NOMO-1 treated with DMSO at 0.1 percent for 48 hours (cell line): ENCODE data around the gene TRPC3.
"Not testable (repeated sequence)": the region's sequence is repeated elsewhere in the genome, so short reads cannot be mapped to it uniquely, and the experiment has no call there.

Experiments
- DNase-seq: peaks from one replicate; lab custom pipeline; 2025; ENCODE audit not compliant: unreplicated experiment; lab: John Stamatoyannopoulos, UW

TRPC3 gene

GRCh38 chr4:121950212-121950679 is 1.6 kb downstream of the TRPC3 start:
- DNase-seq: peak; percentile 48

- DNase-seq: no peak
These were observed 5.2 kb downstream of the TRPC3 start for GRCh38 chr4:121946644-121947043.

- no peak for DNase-seq
These were observed 7.9 kb downstream of the TRPC3 start for GRCh38 chr4:121943941-121944340.

- no peak for DNase-seq
These were observed 12.2 kb downstream of the TRPC3 start for GRCh38 chr4:121939690-121940089.

- DNase-seq: no peak
These were observed 13.4 kb downstream of the TRPC3 start for GRCh38 chr4:121938282-121939092.

GRCh38 chr4:121936101-121936500 is 15.8 kb downstream of the TRPC3 start:
- no peak for DNase-seq

GRCh38 chr4:121934635-121935034 is 17.2 kb downstream of the TRPC3 start:
- DNase-seq: no peak

GRCh38 chr4:121932212-121932974 is 19.5 kb downstream of the TRPC3 start:
- no peak for DNase-seq

GRCh38 chr4:121930304-121930703 is 21.6 kb downstream of the TRPC3 start:
- DNase-seq: no peak

- no peak for DNase-seq
These were observed 23.9 kb downstream of the TRPC3 start for GRCh38 chr4:121927948-121928347.

GRCh38 chr4:121926490-121926889 is 25.4 kb downstream of the TRPC3 start:
- not testable (repeated sequence) for DNase-seq

GRCh38 chr4:121923306-121923705 is 28.6 kb downstream of the TRPC3 start:
- DNase-seq: no peak

- no peak for DNase-seq
These were observed 38.2 kb downstream of the TRPC3 start for GRCh38 chr4:121913667-121914066.

GRCh38 chr4:121908346-121908745 is 43.5 kb downstream of the TRPC3 start:
- DNase-seq: no peak

- DNase-seq: peak; percentile 52
These were observed 51.5 kb downstream of the TRPC3 start for GRCh38 chr4:121900132-121900983.

GRCh38 chr4:121898150-121898549 is 53.7 kb downstream of the TRPC3 start:
- DNase-seq: no peak

GRCh38 chr4:121888134-121888533 is 63.7 kb downstream of the TRPC3 start:
- no peak for DNase-seq

GRCh38 chr4:121885115-121885514 is 66.7 kb downstream of the TRPC3 start:
- DNase-seq: no peak

- no peak for DNase-seq
These were observed 70.7 kb downstream of the TRPC3 start for GRCh38 chr4:121881158-121881557.

GRCh38 chr4:121879135-121879534 is 72.7 kb downstream of the TRPC3 start:
- no peak for DNase-seq
